GM13976 (cell line): ENCODE data around the gene TUFM.
"Not testable (repeated sequence)": the region's sequence is repeated elsewhere in the genome, so short reads cannot be mapped to it uniquely, and the experiment has no call there.

Experiments used
- DNase-seq: peaks from one replicate; pipeline ENCODE4 v3.0.0; 2012; ENCODE audit warnings: low spot score
- CTCF ChIP-seq: IDR thresholded peaks from 2 replicates; pipeline ENCODE4 v1.5.1; 2012; ENCODE audit warnings: borderline replicate concordance, mild to moderate bottlenecking; ENCODE audit not compliant: insufficient read depth; ENCODE audit errors: extremely low read depth, missing control alignments, control extremely low read depth
- in situ Hi-C: fragments of 300-500 bp; cut with MboI; formaldehyde crosslinking; loops from one replicate; pipeline ENCODE4 v1.12.0; 2022; ENCODE audit warnings: low sequenced_read_pairs, mixed read lengths, inconsistent platforms; ENCODE audit not compliant: unreplicated experiment

Gene TUFM

GRCh38 chr16:28875134-28876018 lies 29.2 kb upstream of the TUFM start:
- in situ Hi-C loops = loop anchor here (10.0 kb wide), 1 partner anchor 69 kb away; no protein-coding TSS in a partner anchor
- TF ChIP-seq CTCF = no peak
- DNase-seq = no peak

DNA sequence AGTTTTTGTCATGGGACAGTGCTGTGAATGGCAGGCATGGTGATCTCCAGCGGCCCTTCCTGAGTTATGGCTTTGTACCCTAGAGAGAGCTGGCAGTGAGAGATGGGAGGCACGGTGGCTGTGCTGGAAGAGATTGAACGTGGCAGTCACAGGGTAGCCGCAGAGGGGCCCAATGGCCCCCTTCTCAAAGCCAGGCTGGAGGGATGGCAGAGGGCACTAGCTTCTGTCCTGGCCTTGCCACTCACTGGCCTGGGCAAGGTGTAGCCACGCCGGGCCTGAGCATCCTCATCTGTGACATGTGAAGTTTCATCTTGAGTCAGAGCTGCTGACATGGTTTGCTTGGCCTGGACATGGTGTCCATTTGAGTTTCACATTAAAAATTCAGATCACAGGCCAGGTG lies 28.3 kb upstream of the TUFM start:
- TF ChIP-seq CTCF = no peak
- in situ Hi-C loops = loop anchor here (10.0 kb wide), 1 partner anchor 70 kb away; no protein-coding TSS in a partner anchor
- DNase-seq = no peak

DNA sequence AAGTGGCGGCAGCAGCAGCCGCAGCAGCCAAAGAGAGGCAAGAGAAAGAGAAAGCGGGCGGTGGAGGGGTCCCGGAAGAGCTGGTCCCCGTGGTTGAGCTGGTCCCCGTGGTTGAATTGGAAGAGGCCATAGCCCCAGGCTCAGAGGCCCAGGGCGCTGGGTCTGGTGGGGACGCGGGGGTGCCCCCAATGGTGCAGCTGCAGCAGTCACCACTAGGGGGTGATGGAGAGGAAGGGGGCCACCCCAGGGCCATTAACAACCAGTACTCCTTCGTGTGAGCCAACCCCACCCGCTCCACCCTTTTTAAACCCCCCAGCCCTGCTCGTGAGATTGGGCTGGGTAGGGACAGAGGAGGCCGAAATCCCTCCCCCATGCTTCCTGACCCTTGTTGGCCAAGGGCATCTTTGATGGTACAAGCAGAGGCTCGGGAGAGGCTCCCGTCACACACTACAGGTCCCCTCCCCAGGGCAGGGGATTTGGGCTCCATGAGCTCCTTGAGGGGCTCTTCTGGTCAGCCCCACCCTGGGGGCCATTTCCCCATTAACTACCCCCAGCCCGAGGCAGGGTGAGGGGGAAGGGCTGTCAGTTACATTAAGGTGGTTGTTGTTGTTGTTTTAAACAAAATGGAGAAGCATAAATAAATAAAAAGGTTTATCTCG lies 27.5 kb upstream of the TUFM start:
- peak; percentile 66 for TF ChIP-seq CTCF
- peak; percentile 82 for DNase-seq
- in situ Hi-C loops = loop anchor here (10.0 kb wide), 1 partner anchor 71 kb away; no protein-coding TSS in a partner anchor

GRCh38 chr16:28872952-28873351 lies 26.8 kb upstream of the TUFM start:
- no peak for DNase-seq
- in situ Hi-C loops = loop anchor here (10.0 kb wide), 1 partner anchor 72 kb away; no protein-coding TSS in a partner anchor
- TF ChIP-seq CTCF = no peak

DNA sequence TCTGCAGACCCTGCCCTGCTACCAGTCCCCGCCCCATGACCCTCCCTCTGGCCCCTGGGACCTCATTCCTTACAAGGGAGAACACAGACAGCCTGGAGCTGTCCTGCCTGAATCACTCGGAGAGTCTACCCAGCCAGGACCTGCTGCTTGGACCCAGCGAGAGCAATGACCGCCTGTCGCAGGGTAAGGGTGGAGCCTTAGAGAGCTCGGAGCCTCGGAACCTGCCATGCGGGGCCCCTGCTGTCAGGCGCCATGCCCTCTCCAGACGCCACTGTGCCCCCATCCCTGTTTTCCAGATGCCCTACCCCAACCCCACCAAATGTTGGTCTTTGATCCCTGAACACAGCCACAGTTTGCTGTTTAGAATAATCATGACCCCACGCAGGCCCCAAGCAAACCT lies 23.1 kb upstream of the TUFM start:
- no peak for TF ChIP-seq CTCF
- no peak for DNase-seq
- in situ Hi-C loops = no loop called here

- in situ Hi-C loops, DNase-seq: not testable (repeated sequence)
Observed at GRCh38 chr16:28867646-28868045, 21.5 kb upstream of the TUFM start.

DNA sequence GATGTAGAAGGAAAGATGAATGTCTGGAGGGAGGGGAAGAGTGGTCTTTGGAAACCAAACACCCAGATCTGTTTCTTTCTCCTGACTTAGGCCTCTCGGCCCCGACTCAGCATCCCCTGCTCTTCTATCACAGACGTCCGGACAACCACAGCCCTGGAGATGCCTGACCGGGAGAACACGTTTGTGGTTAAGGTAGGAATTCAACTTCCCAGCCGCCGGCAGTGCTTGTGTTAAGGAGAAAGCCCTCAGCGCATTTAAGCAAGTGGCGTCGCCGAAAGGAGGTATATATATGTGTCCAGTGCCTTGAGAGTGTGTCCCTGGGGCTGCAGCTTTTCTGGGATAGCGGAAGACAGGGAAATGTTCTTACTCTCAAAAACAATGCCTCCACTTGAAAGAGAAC lies 21.1 kb upstream of the TUFM start:
- no peak for DNase-seq
- no peak for TF ChIP-seq CTCF
- in situ Hi-C loops = no loop called here
